ENCODE measurements around the gene PIWIL1. TPM values are rescaled to one million over a fixed set of nuclear protein-coding genes. Genes with fewer than 3 reads are reported as not detected.

Gene PIWIL1
- polyA plus RNA-seq, 1 of the 3 experiments (the other 2 are of a cell fraction) = 0.05 TPM

DNA sequence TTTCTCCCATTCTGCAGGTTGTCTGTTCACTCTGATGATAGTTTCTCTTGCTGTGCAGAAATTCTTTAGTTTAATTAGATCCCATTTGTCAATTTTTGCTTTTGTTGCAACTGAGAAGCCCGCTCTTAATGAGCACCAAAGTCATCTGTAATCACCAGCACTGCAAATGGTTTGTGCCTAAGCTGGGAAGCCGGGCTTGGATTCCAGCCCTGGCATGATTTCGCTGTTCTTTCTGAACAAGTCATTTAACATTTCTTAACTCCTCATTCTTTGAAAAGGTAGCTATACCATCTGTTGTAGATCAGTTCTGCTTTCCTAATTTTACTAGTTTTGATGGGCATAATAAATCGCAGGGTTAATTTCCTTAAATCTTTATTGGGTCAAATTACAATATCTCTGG is 32.1 kb downstream of the PIWIL1 start:
- TF ChIP-seq FOXJ3 (CRISPR knock-in tag; IDR thresholded peaks at IDR 0.05) = no peak
- no peak for TF ChIP-seq TEAD4 (IDR thresholded peaks at IDR 0.05; ENCODE audit: borderline replicate concordance, insufficient read depth)
- no peak for TF ChIP-seq ELF1 (IDR thresholded peaks at IDR 0.05)
- no peak for TF ChIP-seq MEF2A (IDR thresholded peaks at IDR 0.05; ENCODE audit: borderline replicate concordance, low read depth)
- no peak for TF ChIP-seq TAF1 (IDR thresholded peaks at IDR 0.05; ENCODE audit: borderline replicate concordance, low read depth, low read length)
- no peak for TF ChIP-seq NRF1 (IDR thresholded peaks at IDR 0.05; ENCODE audit: low read depth, low read length)
- TF ChIP-seq YY1 (IDR thresholded peaks at IDR 0.05; ENCODE audit: low read depth) = no peak
- no peak for TF ChIP-seq MXI1 (IDR thresholded peaks at IDR 0.05; ENCODE audit: low read depth, low read length)
- TF ChIP-seq, protein P1, sequence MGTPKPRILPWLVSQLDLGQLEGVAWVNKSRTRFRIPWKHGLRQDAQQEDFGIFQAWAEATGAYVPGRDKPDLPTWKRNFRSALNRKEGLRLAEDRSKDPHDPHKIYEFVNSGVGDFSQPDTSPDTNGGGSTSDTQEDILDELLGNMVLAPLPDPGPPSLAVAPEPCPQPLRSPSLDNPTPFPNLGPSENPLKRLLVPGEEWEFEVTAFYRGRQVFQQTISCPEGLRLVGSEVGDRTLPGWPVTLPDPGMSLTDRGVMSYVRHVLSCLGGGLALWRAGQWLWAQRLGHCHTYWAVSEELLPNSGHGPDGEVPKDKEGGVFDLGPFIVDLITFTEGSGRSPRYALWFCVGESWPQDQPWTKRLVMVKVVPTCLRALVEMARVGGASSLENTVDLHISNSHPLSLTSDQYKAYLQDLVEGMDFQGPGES (IDR thresholded peaks at IDR 0.05; ENCODE audit: low read depth, low read length) = no peak
- H3K27me3 ChIP-seq (ENCODE audit: insufficient read depth) = no peaks in the 10 kb centered on the region
- CTCF ChIA-PET = no interaction called here
- H3K9ac ChIP-seq = no peak overlapping the region
- H3F3A ChIP-seq (replicated peaks; ENCODE audit: insufficient read depth) = no peaks in the 10 kb centered on the region
- H3K9me2 ChIP-seq = no peaks in the 10 kb centered on the region
- no peak overlapping the region for H3K27ac ChIP-seq (ENCODE audit: low read depth in 2 of 2, low read length in 1 of 2)
- 0 out of 2 replicates have a peak, but pooled peaks cover 3% of the 10 kb centered on the region for H3K9me3 ChIP-seq
- H2AFZ ChIP-seq (ENCODE audit: low read depth) = no peak overlapping the region
- H3K4me1 ChIP-seq (ENCODE audit: control insufficient read depth in 1 of 2, insufficient read depth in 2 of 2, low read depth in 1 of 2, low read length in 1 of 2) = no peaks in the 10 kb centered on the region
- no peaks in the 10 kb centered on the region for H3K36me3 ChIP-seq (replicated peaks in 1 of 2; ENCODE audit: control insufficient read depth in 1 of 2, insufficient read depth in 2 of 2, low read length in 1 of 2)
- 41% methylated on average over 4 of the region's 4 CpGs for WGBS (ENCODE audit: low lambda C conversion rate)
- no peaks in the 10 kb centered on the region for H4K20me1 ChIP-seq (ENCODE audit: insufficient read depth)
- POLR2A ChIA-PET = no interaction called here
- no peak for DNase-seq
- H3K4me2 ChIP-seq = no peak overlapping the region
- H3K4me3 ChIP-seq (ENCODE audit: low read depth in 2 of 2, low read length in 1 of 2) = no peak overlapping the region
- no peaks in the 10 kb centered on the region for H3K79me2 ChIP-seq (ENCODE audit: insufficient read depth)

GRCh38 chr12:130371296-130371695 is 33.6 kb downstream of the PIWIL1 start:
- Histone ChIP-seq H3K9ac (no peak overlapping the region), H3F3A (replicated peaks; ENCODE audit: insufficient read depth) (no peaks in the 10 kb centered on the region), H3K36me3 (replicated peaks in 1 of 2; ENCODE audit: control insufficient read depth in 1 of 2, insufficient read depth in 2 of 2, low read length in 1 of 2) (no peaks in the 10 kb centered on the region), H3K27ac (ENCODE audit: low read depth in 2 of 2, low read length in 1 of 2) (no peak overlapping the region), H3K27me3 (ENCODE audit: insufficient read depth) (no peaks in the 10 kb centered on the region), H3K9me2 (no peaks in the 10 kb centered on the region), H3K4me3 (ENCODE audit: low read depth in 2 of 2, low read length in 1 of 2) (no peak overlapping the region), H3K4me1 (ENCODE audit: control insufficient read depth in 1 of 2, insufficient read depth in 2 of 2, low read depth in 1 of 2, low read length in 1 of 2) (peaks cover 0 to 10% of the 10 kb centered on the region in 2 experiments; a peak in 1 of 4 replicates), H3K79me2 (ENCODE audit: insufficient read depth) (no peaks in the 10 kb centered on the region), H3K4me2 (no peak overlapping the region), H4K20me1 (ENCODE audit: insufficient read depth) (no peaks in the 10 kb centered on the region), H2AFZ (ENCODE audit: low read depth) (no peak overlapping the region), H3K9me3 (0 out of 2 replicates have a peak, but pooled peaks cover 3% of the 10 kb centered on the region)
- CTCF ChIA-PET = interaction anchor here (1.0 kb wide), 1 partner anchor 35 kb away, joined by 4 read pairs; no protein-coding TSS in a partner anchor
- TF ChIP-seq SMC3 (IDR thresholded peaks at IDR 0.05; ENCODE audit: low read depth, low read length) (no peak), MXI1 (IDR thresholded peaks at IDR 0.05; ENCODE audit: low read depth, low read length) (no peak), NRF1 (IDR thresholded peaks at IDR 0.05; ENCODE audit: low read depth, low read length) (no peak), FOXJ3 (CRISPR knock-in tag; IDR thresholded peaks at IDR 0.05) (no peak), TEAD4 (IDR thresholded peaks at IDR 0.05; ENCODE audit: borderline replicate concordance, insufficient read depth) (no peak), YY1 (IDR thresholded peaks at IDR 0.05; ENCODE audit: low read depth) (no peak), EZH2phosphoT487 (IDR thresholded peaks at IDR 0.05; ENCODE audit: borderline replicate concordance, low read depth) (no peak), FOSL2 (IDR thresholded peaks at IDR 0.05; ENCODE audit: borderline replicate concordance, low read depth) (no peak), MEF2A (IDR thresholded peaks at IDR 0.05; ENCODE audit: borderline replicate concordance, low read depth) (no peak)
- TF ChIP-seq, protein P2, sequence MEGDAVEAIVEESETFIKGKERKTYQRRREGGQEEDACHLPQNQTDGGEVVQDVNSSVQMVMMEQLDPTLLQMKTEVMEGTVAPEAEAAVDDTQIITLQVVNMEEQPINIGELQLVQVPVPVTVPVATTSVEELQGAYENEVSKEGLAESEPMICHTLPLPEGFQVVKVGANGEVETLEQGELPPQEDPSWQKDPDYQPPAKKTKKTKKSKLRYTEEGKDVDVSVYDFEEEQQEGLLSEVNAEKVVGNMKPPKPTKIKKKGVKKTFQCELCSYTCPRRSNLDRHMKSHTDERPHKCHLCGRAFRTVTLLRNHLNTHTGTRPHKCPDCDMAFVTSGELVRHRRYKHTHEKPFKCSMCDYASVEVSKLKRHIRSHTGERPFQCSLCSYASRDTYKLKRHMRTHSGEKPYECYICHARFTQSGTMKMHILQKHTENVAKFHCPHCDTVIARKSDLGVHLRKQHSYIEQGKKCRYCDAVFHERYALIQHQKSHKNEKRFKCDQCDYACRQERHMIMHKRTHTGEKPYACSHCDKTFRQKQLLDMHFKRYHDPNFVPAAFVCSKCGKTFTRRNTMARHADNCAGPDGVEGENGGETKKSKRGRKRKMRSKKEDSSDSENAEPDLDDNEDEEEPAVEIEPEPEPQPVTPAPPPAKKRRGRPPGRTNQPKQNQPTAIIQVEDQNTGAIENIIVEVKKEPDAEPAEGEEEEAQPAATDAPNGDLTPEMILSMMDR (IDR thresholded peaks at IDR 0.05) = no peak
- TF ChIP-seq, protein P3, sequence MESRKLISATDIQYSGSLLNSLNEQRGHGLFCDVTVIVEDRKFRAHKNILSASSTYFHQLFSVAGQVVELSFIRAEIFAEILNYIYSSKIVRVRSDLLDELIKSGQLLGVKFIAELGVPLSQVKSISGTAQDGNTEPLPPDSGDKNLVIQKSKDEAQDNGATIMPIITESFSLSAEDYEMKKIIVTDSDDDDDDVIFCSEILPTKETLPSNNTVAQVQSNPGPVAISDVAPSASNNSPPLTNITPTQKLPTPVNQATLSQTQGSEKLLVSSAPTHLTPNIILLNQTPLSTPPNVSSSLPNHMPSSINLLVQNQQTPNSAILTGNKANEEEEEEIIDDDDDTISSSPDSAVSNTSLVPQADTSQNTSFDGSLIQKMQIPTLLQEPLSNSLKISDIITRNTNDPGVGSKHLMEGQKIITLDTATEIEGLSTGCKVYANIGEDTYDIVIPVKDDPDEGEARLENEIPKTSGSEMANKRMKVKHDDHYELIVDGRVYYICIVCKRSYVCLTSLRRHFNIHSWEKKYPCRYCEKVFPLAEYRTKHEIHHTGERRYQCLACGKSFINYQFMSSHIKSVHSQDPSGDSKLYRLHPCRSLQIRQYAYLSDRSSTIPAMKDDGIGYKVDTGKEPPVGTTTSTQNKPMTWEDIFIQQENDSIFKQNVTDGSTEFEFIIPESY (IDR thresholded peaks at IDR 0.05; ENCODE audit: borderline replicate concordance, low read depth) = no peak
- DNase-seq = no peak
- 34% methylated on average over 5 of the region's 5 CpGs for WGBS (ENCODE audit: low lambda C conversion rate)
- POLR2A ChIA-PET = no interaction called here
